ENCODE measurements around the gene LRRC61. TPM values are rescaled to one million over a fixed set of nuclear protein-coding genes. Genes with fewer than 3 reads are reported as not detected.

The LRRC61 gene
- total RNA-seq, 2 donors from 2014 or later: 4.6 to 10.2 TPM

GRCh38 chr7:150343225-150343624 lies 20.1 kb downstream of the LRRC61 start:
- Histone ChIP-seq H3K27ac (no peak overlapping the region), H3K4me1 (ENCODE audit: control insufficient read depth in 1 of 2, low read depth in 2 of 2) (peaks cover 0 to 22% of the 10 kb centered on the region in 2 donors), H3K27me3 (replicated peaks; ENCODE audit: insufficient read depth) (no peaks in the 10 kb centered on the region), H3K4me3 (no peak overlapping the region), H3K36me3 (no peaks in the 10 kb centered on the region), H3K9me3 (no peaks in the 10 kb centered on the region)
- no peak for TF ChIP-seq CTCF (IDR thresholded peaks at IDR 0.05)
- DNase-seq (ENCODE audit: low spot score) (no peak), ATAC-seq (ENCODE audit: insufficient number of reproducible peaks, low FRiP score, low read depth) (no peak)

GRCh38 chr7:150344299-150344698 lies 21.1 kb downstream of the LRRC61 start:
- ATAC-seq (ENCODE audit: insufficient number of reproducible peaks, low FRiP score, low read depth) (no peak), DNase-seq (ENCODE audit: low spot score) (no peak)
- no peak for TF ChIP-seq CTCF (IDR thresholded peaks at IDR 0.05)
- no peak overlapping the region for H3K27ac ChIP-seq
- H3K9me3 ChIP-seq: no peaks in the 10 kb centered on the region
- H3K27me3 ChIP-seq (replicated peaks; ENCODE audit: insufficient read depth): no peaks in the 10 kb centered on the region
- peaks cover 0 to 22% of the 10 kb centered on the region in 2 donors for H3K4me1 ChIP-seq (ENCODE audit: control insufficient read depth in 1 of 2, low read depth in 2 of 2)
- H3K4me3 ChIP-seq: no peak overlapping the region
- no peaks in the 10 kb centered on the region for H3K36me3 ChIP-seq

GRCh38 chr7:150345012-150345411 lies 21.9 kb downstream of the LRRC61 start:
- Histone ChIP-seq H3K9me3 (no peaks in the 10 kb centered on the region), H3K27me3 (replicated peaks; ENCODE audit: insufficient read depth) (no peaks in the 10 kb centered on the region), H3K36me3 (no peaks in the 10 kb centered on the region), H3K4me1 (ENCODE audit: control insufficient read depth in 1 of 2, low read depth in 2 of 2) (peaks cover 0 to 16% of the 10 kb centered on the region in 2 donors), H3K27ac (no peak overlapping the region), H3K4me3 (no peak overlapping the region)
- no peak for ATAC-seq (ENCODE audit: insufficient number of reproducible peaks, low FRiP score, low read depth)
- no peak for DNase-seq (ENCODE audit: low spot score)
- no peak for TF ChIP-seq CTCF (IDR thresholded peaks at IDR 0.05)

GRCh38 chr7:150346922-150347321 lies 23.8 kb downstream of the LRRC61 start:
- no peak for DNase-seq (ENCODE audit: low spot score)
- ATAC-seq (ENCODE audit: insufficient number of reproducible peaks, low FRiP score, low read depth): no peak
- no peak for TF ChIP-seq CTCF (IDR thresholded peaks at IDR 0.05)
- H3K36me3 ChIP-seq: no peaks in the 10 kb centered on the region
- no peak overlapping the region for H3K27ac ChIP-seq
- H3K4me3 ChIP-seq: no peak overlapping the region
- H3K9me3 ChIP-seq: no peaks in the 10 kb centered on the region
- H3K4me1 ChIP-seq (ENCODE audit: control insufficient read depth in 1 of 2, low read depth in 2 of 2): peaks cover 0 to 2% of the 10 kb centered on the region in 2 donors
- H3K27me3 ChIP-seq (replicated peaks; ENCODE audit: insufficient read depth): no peaks in the 10 kb centered on the region

GRCh38 chr7:150351587-150352194 lies 28.5 kb downstream of the LRRC61 start:
- Histone ChIP-seq H3K27ac (no peak overlapping the region), H3K36me3 (no peaks in the 10 kb centered on the region), H3K9me3 (no peaks in the 10 kb centered on the region), H3K27me3 (replicated peaks; ENCODE audit: insufficient read depth) (no peaks in the 10 kb centered on the region), H3K4me1 (ENCODE audit: control insufficient read depth in 1 of 2, low read depth in 2 of 2) (no peaks in the 10 kb centered on the region), H3K4me3 (no peak overlapping the region)
- ATAC-seq (ENCODE audit: insufficient number of reproducible peaks, low FRiP score, low read depth): no peak
- no peak for TF ChIP-seq CTCF (IDR thresholded peaks at IDR 0.05)
- no peak for DNase-seq (ENCODE audit: low spot score)

Data from thoracic aorta (tissue), 2 donors.